BLaER1 treated with 17β-estradiol and CSF1 and Interleukin-3, amounts not matched to agents 10 nM and 100 nM (cell line): ENCODE results near the gene C5orf22.

Experiments used
- H3K27ac ChIP-seq, 11 experiments: shearing (Covaris generic); formaldehyde crosslinking; 2 replicates each; pipeline ENCODE4 v1.8.1; 2022
- H3K27me3 ChIP-seq, 11 experiments: shearing (Covaris generic); formaldehyde crosslinking; 2 replicates each; pipeline ENCODE4 v1.8.1; 2022
- H3K36me3 ChIP-seq, 11 experiments: shearing (Covaris generic); formaldehyde crosslinking; 2 replicates each; pipeline ENCODE4 v1.8.1; 2022
- H3K4me1 ChIP-seq, 10 experiments: shearing (Covaris generic); formaldehyde crosslinking; 2 replicates each; pipeline ENCODE4 v1.8.1; 2022
- H3K4me2 ChIP-seq, 11 experiments: shearing (Covaris generic); formaldehyde crosslinking; 2 replicates each; pipeline ENCODE4 v1.8.1; 2022
- H3K4me3 ChIP-seq, 10 experiments: shearing (Covaris generic); formaldehyde crosslinking; 2 replicates each; pipeline ENCODE4 v1.8.1; 2022
- H3K9ac ChIP-seq, 11 experiments: shearing (Covaris generic); formaldehyde crosslinking; 2 replicates each; pipeline ENCODE4 v1.8.1; 2022
- H3K9me3 ChIP-seq, 11 experiments: shearing (Covaris generic); formaldehyde crosslinking; replicated peaks in 1 of 11; 2 replicates each; pipeline ENCODE4 v1.8.1; 2022
- H4K20me1 ChIP-seq, 11 experiments: shearing (Covaris generic); formaldehyde crosslinking; 2 replicates each; pipeline ENCODE4 v1.8.1; 2022
- Cebpa-rat ChIP-seq, 11 experiments: shearing (Covaris generic); IDR thresholded peaks; 2 replicates each; pipeline ENCODE4 v1.8.1; 2022

C5orf22 gene

GRCh38 chr5:31568302-31568835 is 36.3 kb downstream of the C5orf22 start:
- Histone ChIP-seq H3K4me1 (peaks cover 0 to 29% (median 0%) of the 10 kb centered on the region in 10 experiments; a peak in 8 of 20 replicates), H3K9me3 (peaks cover 18 to 33% (median 28%) of the 10 kb centered on the region in 11 experiments), H3K36me3 (no peaks in the 10 kb centered on the region; a peak in 1 of 22 replicates), H3K4me2 (no peak overlapping the region), H3K27me3 (no peaks in the 10 kb centered on the region), H3K27ac (no peak overlapping the region), H3K4me3 (no peak overlapping the region), H3K9ac (no peak overlapping the region), H4K20me1 (no peaks in the 10 kb centered on the region)
- TF ChIP-seq Cebpa-rat (IDR thresholded peaks at IDR 0.05): no peak

- no peak overlapping the region for H3K4me3 ChIP-seq
- no peak overlapping the region for H3K9ac ChIP-seq
- H3K4me2 ChIP-seq: no peak overlapping the region
- no peaks in the 10 kb centered on the region for H4K20me1 ChIP-seq
- H3K27ac ChIP-seq: no peak overlapping the region
- TF ChIP-seq Cebpa-rat (IDR thresholded peaks at IDR 0.05): no peak
- H3K9me3 ChIP-seq: peaks cover 18 to 30% (median 25%) of the 10 kb centered on the region in 11 experiments
- no peaks in the 10 kb centered on the region; a peak in 1 of 22 replicates for H3K36me3 ChIP-seq
- no peaks in the 10 kb centered on the region for H3K27me3 ChIP-seq
- H3K4me1 ChIP-seq: peaks cover 0 to 29% (median 0%) of the 10 kb centered on the region in 10 experiments; a peak in 8 of 20 replicates
Measured at GRCh38 chr5:31569068-31569467, 37.0 kb downstream of the C5orf22 start.

- H4K20me1 ChIP-seq: no peaks in the 10 kb centered on the region
- peaks cover 0 to 21% (median 0%) of the 10 kb centered on the region in 10 experiments; a peak in 8 of 20 replicates for H3K4me1 ChIP-seq
- H3K9me3 ChIP-seq: no peaks in the 10 kb centered on the region
- peak overlapping the region in 1 of 11 experiments; percentile 41; a peak in 1 of 22 replicates for H3K27ac ChIP-seq
- H3K36me3 ChIP-seq: no peaks in the 10 kb centered on the region
- H3K4me2 ChIP-seq: peak overlapping the region in 1 of 11 experiments; percentile 35; a peak in 1 of 22 replicates
- H3K4me3 ChIP-seq: no peak overlapping the region
- H3K9ac ChIP-seq: no peak overlapping the region
- no peak for TF ChIP-seq Cebpa-rat (IDR thresholded peaks at IDR 0.05)
- H3K27me3 ChIP-seq: no peaks in the 10 kb centered on the region
Measured at GRCh38 chr5:31573494-31574142, 41.5 kb downstream of the C5orf22 start.

GRCh38 chr5:31574772-31575171 is 42.7 kb downstream of the C5orf22 start:
- TF ChIP-seq Cebpa-rat (IDR thresholded peaks at IDR 0.05): no peak
- no peak overlapping the region for H3K4me3 ChIP-seq
- no peak overlapping the region for H3K9ac ChIP-seq
- H3K27me3 ChIP-seq: no peaks in the 10 kb centered on the region
- H3K27ac ChIP-seq: no peak overlapping the region
- H3K4me1 ChIP-seq: peaks cover 0 to 21% (median 0%) of the 10 kb centered on the region in 10 experiments; a peak in 8 of 20 replicates
- H3K4me2 ChIP-seq: no peak overlapping the region
- no peaks in the 10 kb centered on the region for H3K9me3 ChIP-seq
- H3K36me3 ChIP-seq: no peaks in the 10 kb centered on the region
- H4K20me1 ChIP-seq: no peaks in the 10 kb centered on the region

- Histone ChIP-seq H4K20me1 (no peaks in the 10 kb centered on the region), H3K9me3 (no peaks in the 10 kb centered on the region), H3K27me3 (no peaks in the 10 kb centered on the region), H3K9ac (no peak overlapping the region), H3K4me1 (peaks cover 0 to 14% (median 5%) of the 10 kb centered on the region in 10 experiments; a peak in 10 of 20 replicates), H3K36me3 (no peaks in the 10 kb centered on the region), H3K4me3 (no peak overlapping the region), H3K27ac (no peak overlapping the region), H3K4me2 (no peak overlapping the region)
- TF ChIP-seq Cebpa-rat (IDR thresholded peaks at IDR 0.05): no peak
Measured at GRCh38 chr5:31577438-31577837, 45.3 kb downstream of the C5orf22 start.

- no peaks in the 10 kb centered on the region for H3K9me3 ChIP-seq
- no peaks in the 10 kb centered on the region for H3K36me3 ChIP-seq
- TF ChIP-seq Cebpa-rat (IDR thresholded peaks at IDR 0.05): no peak
- no peak overlapping the region for H3K27ac ChIP-seq
- H3K9ac ChIP-seq: no peak overlapping the region
- H4K20me1 ChIP-seq: no peaks in the 10 kb centered on the region
- H3K4me2 ChIP-seq: no peak overlapping the region
- no peaks in the 10 kb centered on the region for H3K27me3 ChIP-seq
- H3K4me1 ChIP-seq: peaks cover 0 to 5% (median 0%) of the 10 kb centered on the region in 10 experiments; a peak in 3 of 20 replicates
- H3K4me3 ChIP-seq: no peak overlapping the region
Measured at GRCh38 chr5:31579558-31579957, 47.5 kb downstream of the C5orf22 start.

GRCh38 chr5:31581498-31582099 is 49.5 kb downstream of the C5orf22 start:
- no peak overlapping the region for H3K4me2 ChIP-seq
- no peak for TF ChIP-seq Cebpa-rat (IDR thresholded peaks at IDR 0.05)
- no peak overlapping the region for H3K27ac ChIP-seq
- H3K9ac ChIP-seq: no peak overlapping the region
- no peaks in the 10 kb centered on the region for H3K27me3 ChIP-seq
- no peaks in the 10 kb centered on the region for H3K36me3 ChIP-seq
- H4K20me1 ChIP-seq: no peaks in the 10 kb centered on the region
- H3K4me1 ChIP-seq: peaks cover 0 to 5% (median 0%) of the 10 kb centered on the region in 10 experiments; a peak in 3 of 20 replicates
- H3K9me3 ChIP-seq: peaks cover 0 to 6% (median 0%) of the 10 kb centered on the region in 11 experiments; a peak in 3 of 22 replicates
- H3K4me3 ChIP-seq: no peak overlapping the region

- H3K27ac ChIP-seq: no peak overlapping the region
- H4K20me1 ChIP-seq: no peaks in the 10 kb centered on the region
- no peaks in the 10 kb centered on the region for H3K36me3 ChIP-seq
- H3K4me1 ChIP-seq: peaks cover 0 to 5% (median 0%) of the 10 kb centered on the region in 10 experiments; a peak in 2 of 20 replicates
- no peak overlapping the region for H3K9ac ChIP-seq
- H3K4me2 ChIP-seq: no peak overlapping the region
- no peak for TF ChIP-seq Cebpa-rat (IDR thresholded peaks at IDR 0.05)
- no peak overlapping the region for H3K4me3 ChIP-seq
- no peaks in the 10 kb centered on the region for H3K27me3 ChIP-seq
- peaks cover 0 to 6% (median 0%) of the 10 kb centered on the region in 11 experiments; a peak in 3 of 22 replicates for H3K9me3 ChIP-seq
Measured at GRCh38 chr5:31583129-31583528, 51.0 kb downstream of the C5orf22 start.

GRCh38 chr5:31585166-31585894 is 53.2 kb downstream of the C5orf22 start:
- H3K9ac ChIP-seq: no peak overlapping the region
- no peak for TF ChIP-seq Cebpa-rat (IDR thresholded peaks at IDR 0.05)
- H3K4me3 ChIP-seq: no peak overlapping the region
- no peak overlapping the region for H3K27ac ChIP-seq
- peaks cover 0 to 5% (median 0%) of the 10 kb centered on the region in 10 experiments; a peak in 2 of 20 replicates for H3K4me1 ChIP-seq
- no peaks in the 10 kb centered on the region for H4K20me1 ChIP-seq
- H3K9me3 ChIP-seq: peaks cover 0 to 6% (median 0%) of the 10 kb centered on the region in 11 experiments; a peak in 3 of 22 replicates
- H3K27me3 ChIP-seq: no peaks in the 10 kb centered on the region
- no peaks in the 10 kb centered on the region for H3K36me3 ChIP-seq
- no peak overlapping the region for H3K4me2 ChIP-seq
